OCI-LY3 (cell line): ENCODE results near the gene ADARB2.

Source experiments
- CTCF ChIP-seq: fragments of 200-600, 300-600 bp; sonication (generic); IDR thresholded peaks from 2 replicates; pipeline ENCODE4 v1.5.1; 2014; ENCODE audit warnings: antibody characterized with exemption, low read length, low read depth
- EZH2phosphoT487 ChIP-seq: fragments of 200-600 bp; shearing (Covaris generic); IDR thresholded peaks from 2 replicates; pipeline ENCODE4 v1.6.1; 2018; ENCODE audit warnings: antibody characterized with exemption, mixed run types, low read depth

DNA sequence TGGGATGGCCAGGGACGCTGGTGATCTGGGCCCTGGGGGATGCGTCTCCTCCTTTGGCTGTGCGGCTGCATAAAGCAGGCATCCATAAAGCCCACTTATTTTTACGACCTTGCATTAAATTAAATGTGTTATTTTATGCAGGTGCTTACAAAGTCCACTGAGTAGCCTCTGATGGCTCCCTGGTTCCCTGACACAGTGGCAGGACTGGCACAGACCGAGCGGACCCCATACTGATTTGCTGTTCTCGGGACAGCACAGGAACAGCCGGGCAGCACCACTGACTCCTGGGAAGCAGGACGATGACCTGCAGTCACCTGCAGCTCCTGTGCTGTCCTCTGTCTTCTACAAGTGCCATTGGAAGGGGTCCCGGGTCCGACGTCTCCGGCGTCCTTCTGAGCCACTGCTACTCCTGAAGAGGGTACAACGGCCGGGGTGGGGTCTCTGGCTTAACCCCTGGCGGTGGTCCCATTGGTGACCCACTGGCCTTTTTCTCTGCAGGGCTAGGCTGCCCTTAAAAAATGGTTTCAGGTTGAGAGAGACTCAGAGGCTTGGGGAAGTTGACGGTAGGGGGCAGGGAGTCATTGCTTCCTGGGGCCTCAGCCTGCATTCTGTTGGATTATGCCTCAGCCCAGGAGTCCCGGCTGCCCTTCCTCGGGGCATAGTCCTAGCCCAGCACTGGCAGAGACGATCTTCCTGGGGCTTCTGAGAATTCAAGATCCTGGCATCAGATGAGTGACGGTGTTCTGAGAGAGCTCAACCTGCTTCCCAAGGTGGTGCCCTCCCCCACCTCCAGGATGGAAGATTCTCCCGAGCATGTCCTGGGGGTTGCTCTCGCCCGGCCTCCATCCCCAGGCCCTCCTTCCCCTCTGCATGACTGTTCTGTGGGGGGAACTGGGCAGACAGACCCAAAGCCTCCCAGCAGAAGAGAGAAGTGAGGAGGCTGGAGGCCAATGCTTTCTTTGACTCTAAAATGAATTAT lies 330.1 kb downstream of the ADARB2 start:
- TF ChIP-seq CTCF (no peak), EZH2phosphoT487 (no peak)
